HAP-1 (cell line): Measurements from ENCODE around the gene PACSIN1.

Source experiments
- DNase-seq, 2 experiments: peaks; one replicate each; pipeline ENCODE4 v3.0.0-alpha.2; 2016 to 2020; ENCODE audit warnings: low spot score in 2 of 2
- H3K27me3 ChIP-seq: fragments of 250-450 bp; sonication (Bioruptor Pico); 2 replicates; pipeline ENCODE4 v1.5.1; 2020; ENCODE audit warnings: low read depth, mild to moderate bottlenecking, moderate library complexity
- H3K36me3 ChIP-seq: fragments of 250-450 bp; sonication (Bioruptor Pico); replicated peaks from 2 replicates; pipeline ENCODE4 v1.5.1; 2020; ENCODE audit warnings: mild to moderate bottlenecking
- H3K4me1 ChIP-seq: fragments of 250-450 bp; sonication (Bioruptor Pico); 2 replicates; pipeline ENCODE4 v1.5.1; 2020; ENCODE audit warnings: mild to moderate bottlenecking
- H3K4me3 ChIP-seq: fragments of 250-450 bp; sonication (Bioruptor Pico); 2 replicates; pipeline ENCODE4 v1.5.1; 2020; ENCODE audit warnings: mild to moderate bottlenecking, moderate library complexity
- H3K9me3 ChIP-seq: fragments of 250-450 bp; sonication (Bioruptor Pico); 2 replicates; pipeline ENCODE4 v1.5.1; 2020; ENCODE audit warnings: mild to moderate bottlenecking, moderate library complexity
- in situ Hi-C: fragments of 300-500 bp; cut with MboI; formaldehyde crosslinking; loops from 3 replicates; pipeline ENCODE4 v1.14.3; 2020; ENCODE audit warnings: low sequenced_read_pairs, inconsistent platforms, mixed read lengths

Gene PACSIN1

GRCh38 chr6:34536959-34537848 lies 71.3 kb downstream of the PACSIN1 start:
- no peak overlapping the region for H3K4me3 ChIP-seq

GRCh38 chr6:34537922-34538550 lies 72.2 kb downstream of the PACSIN1 start:
- H3K4me3 ChIP-seq, result no peak overlapping the region
- DNase-seq, result no peak
- no peaks in the 10 kb centered on the region for H3K27me3 ChIP-seq
- no peaks in the 10 kb centered on the region for H3K4me1 ChIP-seq
- no peaks in the 10 kb centered on the region for H3K9me3 ChIP-seq
- no peaks in the 10 kb centered on the region for H3K36me3 ChIP-seq
- in situ Hi-C loops, result no loop called here

More at GRCh38 chr6:34536959-34537848, 71.3 kb downstream of the PACSIN1 start:
- in situ Hi-C loops, result no loop called here
- H3K36me3 ChIP-seq, result no peaks in the 10 kb centered on the region
- H3K4me1 ChIP-seq, result no peaks in the 10 kb centered on the region
- no peaks in the 10 kb centered on the region for H3K9me3 ChIP-seq
- no peaks in the 10 kb centered on the region for H3K27me3 ChIP-seq
- DNase-seq, result no peak

- in situ Hi-C loops, result no loop called here
- no peaks in the 10 kb centered on the region for H3K9me3 ChIP-seq
- H3K4me1 ChIP-seq, result no peaks in the 10 kb centered on the region
- DNase-seq, result no peak
- H3K36me3 ChIP-seq, result no peaks in the 10 kb centered on the region
- no peak overlapping the region for H3K4me3 ChIP-seq
- no peaks in the 10 kb centered on the region for H3K27me3 ChIP-seq
Measured at GRCh38 chr6:34538581-34538980, 72.7 kb downstream of the PACSIN1 start.

GRCh38 chr6:34539181-34539580 lies 73.3 kb downstream of the PACSIN1 start:
- Histone ChIP-seq H3K36me3 (no peaks in the 10 kb centered on the region), H3K27me3 (no peaks in the 10 kb centered on the region), H3K9me3 (no peaks in the 10 kb centered on the region), H3K4me3 (no peak overlapping the region), H3K4me1 (no peaks in the 10 kb centered on the region)
- no peak for DNase-seq
- in situ Hi-C loops, result no loop called here

- in situ Hi-C loops, result no loop called here
- no peaks in the 10 kb centered on the region for H3K36me3 ChIP-seq
- H3K4me3 ChIP-seq, result no peak overlapping the region
- H3K9me3 ChIP-seq, result no peaks in the 10 kb centered on the region
- H3K4me1 ChIP-seq, result no peaks in the 10 kb centered on the region
- no peak for DNase-seq
- H3K27me3 ChIP-seq, result no peaks in the 10 kb centered on the region
Measured at GRCh38 chr6:34540222-34540621, 74.3 kb downstream of the PACSIN1 start.

- in situ Hi-C loops, result no loop called here
- DNase-seq, result no peak
- H3K27me3 ChIP-seq, result no peaks in the 10 kb centered on the region
- H3K36me3 ChIP-seq, result no peaks in the 10 kb centered on the region
- H3K4me1 ChIP-seq, result no peaks in the 10 kb centered on the region
- no peak overlapping the region for H3K4me3 ChIP-seq
- no peaks in the 10 kb centered on the region for H3K9me3 ChIP-seq
Measured at GRCh38 chr6:34540841-34541240, 75.0 kb downstream of the PACSIN1 start.

GRCh38 chr6:34543421-34543820 lies 77.5 kb downstream of the PACSIN1 start:
- H3K9me3 ChIP-seq, result no peaks in the 10 kb centered on the region
- in situ Hi-C loops, result no loop called here
- H3K4me1 ChIP-seq, result no peaks in the 10 kb centered on the region
- no peak overlapping the region for H3K4me3 ChIP-seq
- H3K36me3 ChIP-seq, result no peaks in the 10 kb centered on the region
- DNase-seq, result no peak
- no peaks in the 10 kb centered on the region for H3K27me3 ChIP-seq

- H3K9me3 ChIP-seq, result no peaks in the 10 kb centered on the region
- DNase-seq, result no peak
- no peak overlapping the region for H3K4me3 ChIP-seq
- H3K4me1 ChIP-seq, result no peaks in the 10 kb centered on the region
- H3K36me3 ChIP-seq, result no peaks in the 10 kb centered on the region
- in situ Hi-C loops, result no loop called here
- no peaks in the 10 kb centered on the region for H3K27me3 ChIP-seq
Measured at GRCh38 chr6:34544052-34544604, 78.3 kb downstream of the PACSIN1 start.

- Histone ChIP-seq H3K4me1 (no peaks in the 10 kb centered on the region), H3K4me3 (no peak overlapping the region), H3K36me3 (no peaks in the 10 kb centered on the region), H3K27me3 (no peaks in the 10 kb centered on the region), H3K9me3 (no peaks in the 10 kb centered on the region)
- DNase-seq, result no peak
- in situ Hi-C loops, result no loop called here
Measured at GRCh38 chr6:34544776-34545471, 79.0 kb downstream of the PACSIN1 start.

- no peaks in the 10 kb centered on the region for H3K4me1 ChIP-seq
- no peak overlapping the region for H3K4me3 ChIP-seq
- no peaks in the 10 kb centered on the region for H3K36me3 ChIP-seq
- H3K9me3 ChIP-seq, result no peaks in the 10 kb centered on the region
- DNase-seq, result no peak
- in situ Hi-C loops, result no loop called here
- no peaks in the 10 kb centered on the region for H3K27me3 ChIP-seq
Measured at GRCh38 chr6:34546551-34547321, 80.9 kb downstream of the PACSIN1 start.

GRCh38 chr6:34547701-34548644 lies 82.1 kb downstream of the PACSIN1 start:
- H3K9me3 ChIP-seq, result no peaks in the 10 kb centered on the region
- H3K4me1 ChIP-seq, result no peaks in the 10 kb centered on the region
- no peak overlapping the region for H3K4me3 ChIP-seq
- DNase-seq, result no peak
- H3K36me3 ChIP-seq, result no peaks in the 10 kb centered on the region
- in situ Hi-C loops, result no loop called here
- H3K27me3 ChIP-seq, result no peaks in the 10 kb centered on the region

GRCh38 chr6:34549026-34549803 lies 83.3 kb downstream of the PACSIN1 start:
- H3K4me3 ChIP-seq, result no peak overlapping the region
- H3K4me1 ChIP-seq, result no peaks in the 10 kb centered on the region
- in situ Hi-C loops, result no loop called here
- H3K27me3 ChIP-seq, result no peaks in the 10 kb centered on the region
- no peaks in the 10 kb centered on the region for H3K9me3 ChIP-seq
- H3K36me3 ChIP-seq, result no peaks in the 10 kb centered on the region
- no peak for DNase-seq
